Left colon (tissue), 2 donors: Measurements from ENCODE around the gene CASZ1. TPM values are rescaled to one million over a fixed set of nuclear protein-coding genes. Genes with fewer than 3 reads are reported as not detected.

Source experiments
- ATAC-seq: fragments of 200-7000 bp; cut with Tn5 transposase; one replicate; pipeline ENCODE4 v1.9.1; 2020; ENCODE audit warnings: mild to moderate bottlenecking, moderate library complexity
- DNase-seq, 2 donors: peaks; one replicate each; pipeline ENCODE4 v3.0.0-alpha.2; 2020
- intact Hi-C, 2 donors: fragments of 100-400 bp; cut with DNase I in 1 of 2; cut with micrococcal nuclease in 1 of 2; formaldehyde crosslinking; loops; one replicate each; pipeline versions ENCODE4 v1.11.2 to v1.14.0; 2022; cut with DNase I, micrococcal nuclease
- total RNA-seq, 2 donors: library from RNA; stranded (reverse); fragmentation: NEBNext Ultra II Directional; extraction: Animal tissue kit (Norgen Biotek cat#: 25700); gene quantifications; one replicate each; pipeline ENCODE4 v1.2.1, GENCODE V29; 2021
- donor health status: DM: no; HTN: no; CAD: no.
- donor health status: DM: yes; HTN: yes; CAD: no.

CASZ1 gene
- total RNA-seq, 2 donors from 2014 or later, result 61.3 to 63.8 TPM

- peak; percentile 80 for ATAC-seq
- DNase-seq, result peak; percentile 75 to 85
- intact Hi-C loops, result no loop called here
These were observed 58.1 kb downstream of the CASZ1 start for GRCh38 chr1:10738061-10739058.

GRCh38 chr1:10737651-10738050, 58.8 kb downstream of the CASZ1 start:
- intact Hi-C loops, result no loop called here
- ATAC-seq, result no peak
- DNase-seq, result no peak

DNA sequence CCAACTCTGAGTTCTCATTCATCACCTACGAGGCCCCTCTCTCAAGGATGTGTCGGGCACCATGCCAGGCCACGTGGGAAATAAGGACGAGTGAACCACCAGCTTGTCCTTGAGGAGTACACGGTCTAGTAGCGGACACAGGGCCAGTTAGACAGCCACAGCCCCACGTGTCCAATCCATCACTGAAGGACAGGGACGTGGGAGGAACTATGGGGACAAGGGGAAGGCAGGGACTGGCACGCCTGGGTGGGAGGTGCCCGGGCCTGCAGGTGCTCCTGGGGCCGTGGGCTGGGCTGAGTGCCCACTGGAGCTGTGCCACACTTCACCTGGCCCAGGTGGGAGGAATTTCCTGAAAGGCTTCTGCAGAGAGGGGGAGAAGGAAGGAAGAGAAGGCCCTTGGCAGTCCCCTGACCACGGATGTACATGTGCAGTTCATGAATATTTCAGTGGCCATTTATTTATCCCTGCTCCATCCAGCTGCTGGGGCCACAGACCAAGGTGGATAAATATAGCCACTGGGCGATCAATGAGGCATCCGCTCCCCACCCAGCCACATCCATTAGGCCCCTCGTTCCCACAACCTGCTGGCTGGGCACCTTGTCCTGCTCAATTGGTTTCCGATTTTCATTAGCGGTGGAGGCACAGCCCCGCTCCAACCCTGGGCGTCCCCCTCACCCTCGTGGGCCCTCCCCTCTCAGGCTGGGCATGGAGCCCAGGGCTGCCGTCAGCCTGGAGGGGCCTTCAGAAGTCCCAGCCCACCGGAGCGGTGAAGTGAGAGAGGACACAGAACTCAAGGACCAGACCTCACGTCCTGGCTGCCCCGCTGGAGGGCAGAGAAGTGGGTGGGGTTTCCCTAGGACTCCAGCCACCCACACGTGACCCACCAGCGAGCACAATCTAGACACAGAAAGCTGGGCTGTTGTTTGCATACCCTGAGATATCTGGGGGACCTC, 59.5 kb downstream of the CASZ1 start:
- intact Hi-C loops, result no loop called here
- DNase-seq (no peak), ATAC-seq (peak; percentile 21)

GRCh38 chr1:10735563-10736305, 60.7 kb downstream of the CASZ1 start:
- ATAC-seq (no peak), DNase-seq (no peak)
- intact Hi-C loops, result no loop called here

- DNase-seq (no peak), ATAC-seq (no peak)
- intact Hi-C loops, result no loop called here
These were observed 61.4 kb downstream of the CASZ1 start for GRCh38 chr1:10734962-10735544.

GRCh38 chr1:10734375-10734774, 62.1 kb downstream of the CASZ1 start:
- DNase-seq (no peak), ATAC-seq (no peak)
- intact Hi-C loops, result no loop called here

GRCh38 chr1:10733474-10734366, 62.7 kb downstream of the CASZ1 start:
- ATAC-seq (no peak), DNase-seq (no peak)
- intact Hi-C loops, result no loop called here

DNA sequence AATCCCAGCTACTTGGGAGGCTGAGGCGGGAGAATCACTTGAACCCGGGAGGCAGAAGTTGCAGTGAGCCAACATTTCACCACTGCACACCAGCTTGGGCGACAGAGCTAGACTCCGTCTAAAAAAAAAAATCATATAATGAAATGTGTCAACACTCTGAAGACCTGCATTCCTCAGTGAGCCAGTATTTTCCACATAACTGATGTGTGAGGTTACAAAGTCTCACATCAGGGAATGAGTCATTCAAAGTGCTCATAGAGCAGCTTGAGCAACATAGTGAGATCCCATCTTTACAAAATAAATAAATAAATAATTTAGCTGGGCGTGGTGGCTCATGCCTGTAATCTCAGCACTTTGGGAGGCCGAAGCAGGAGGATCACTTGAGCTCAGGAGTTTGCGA, 65.5 kb downstream of the CASZ1 start:
- DNase-seq (no peak), ATAC-seq (peak; percentile 76)
- intact Hi-C loops, result no loop called here

GRCh38 chr1:10728595-10729410, 67.6 kb downstream of the CASZ1 start:
- ATAC-seq, result no peak
- intact Hi-C loops, result no loop called here
- DNase-seq, result no peak

DNA sequence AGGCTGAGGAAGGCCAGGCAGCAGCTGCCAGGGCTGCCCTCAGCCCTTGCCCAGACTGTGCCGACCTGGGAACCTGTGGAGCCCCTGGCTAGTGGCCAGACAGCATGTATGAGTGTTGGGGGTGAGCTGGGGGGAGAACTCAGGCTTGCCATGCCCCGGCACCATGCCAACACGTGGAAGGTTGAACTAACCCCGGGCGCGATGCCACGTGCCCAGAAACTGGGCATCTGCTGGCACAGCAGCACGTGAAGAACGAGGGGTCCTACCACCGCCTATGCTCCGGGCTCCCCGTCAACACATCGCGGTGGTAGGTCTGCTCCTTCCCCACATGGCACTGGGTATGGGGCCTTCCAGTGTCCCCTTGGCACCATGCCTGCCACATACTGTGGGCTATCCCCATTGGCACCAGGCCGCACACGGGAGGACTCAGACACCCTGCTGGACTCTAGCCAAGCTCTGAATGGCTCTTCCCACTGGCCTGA, 68.7 kb downstream of the CASZ1 start:
- DNase-seq, result no peak
- intact Hi-C loops, result no loop called here
- ATAC-seq, result no peak

DNA sequence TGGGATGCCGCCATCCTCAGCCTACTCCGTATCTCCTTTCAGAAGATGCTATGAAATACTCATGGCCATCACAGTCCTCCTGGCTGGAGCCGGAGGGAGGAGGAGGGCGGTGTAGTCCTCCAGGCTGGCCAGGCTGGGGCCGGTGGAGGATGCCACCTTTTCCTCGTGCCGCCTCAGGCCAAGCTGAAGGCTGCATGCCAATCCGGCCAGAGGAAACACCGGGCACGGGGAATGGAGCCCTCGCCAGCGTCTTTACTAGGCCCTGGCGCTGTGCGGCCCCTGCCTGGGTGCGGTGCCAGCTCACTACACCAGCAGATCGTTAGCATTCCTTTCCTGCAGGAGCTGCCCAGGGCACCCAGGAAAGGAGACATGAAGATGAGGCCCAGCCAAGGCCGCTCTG, 70.1 kb downstream of the CASZ1 start:
- ATAC-seq (no peak), DNase-seq (no peak)
- intact Hi-C loops, result no loop called here

GRCh38 chr1:10724948-10725847, 71.2 kb downstream of the CASZ1 start:
- intact Hi-C loops, result no loop called here
- DNase-seq (no peak), ATAC-seq (no peak)

GRCh38 chr1:10724511-10724910, 71.9 kb downstream of the CASZ1 start:
- intact Hi-C loops, result no loop called here
- ATAC-seq, result peak; percentile 8

GRCh38 chr1:10724052-10724494, 72.4 kb downstream of the CASZ1 start:
- intact Hi-C loops, result no loop called here
- peak; percentile 46 to 56 for DNase-seq
- peak; percentile 57 for ATAC-seq

More at GRCh38 chr1:10724511-10724910, 71.9 kb downstream of the CASZ1 start:
- no peak for DNase-seq

DNA sequence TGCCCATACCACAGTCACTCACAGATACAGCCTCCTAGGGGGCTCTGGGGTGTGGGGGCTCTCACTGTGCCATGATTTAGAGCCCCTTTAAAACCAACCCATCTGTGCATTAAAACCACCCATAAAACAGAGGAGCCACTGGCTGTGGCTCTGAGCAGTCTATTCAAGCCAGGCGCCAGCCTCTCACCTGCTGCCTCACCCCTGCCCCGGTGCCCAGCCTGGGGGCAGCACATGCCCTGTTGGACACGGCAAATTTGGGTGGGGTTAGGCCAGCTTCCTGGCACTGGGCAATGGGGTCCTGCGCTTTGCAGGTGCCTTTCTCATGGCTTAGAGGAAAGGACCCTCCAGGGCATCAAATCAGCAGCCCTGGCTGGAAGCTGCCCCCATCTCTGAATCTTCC, 73.1 kb downstream of the CASZ1 start:
- no peak for DNase-seq
- intact Hi-C loops, result no loop called here
- no peak for ATAC-seq

GRCh38 chr1:10722803-10723202, 73.6 kb downstream of the CASZ1 start:
- peak; percentile 26 for ATAC-seq
- intact Hi-C loops, result no loop called here
- DNase-seq, result no peak
